ENCODE data around the gene IL11RA.

DNA sequence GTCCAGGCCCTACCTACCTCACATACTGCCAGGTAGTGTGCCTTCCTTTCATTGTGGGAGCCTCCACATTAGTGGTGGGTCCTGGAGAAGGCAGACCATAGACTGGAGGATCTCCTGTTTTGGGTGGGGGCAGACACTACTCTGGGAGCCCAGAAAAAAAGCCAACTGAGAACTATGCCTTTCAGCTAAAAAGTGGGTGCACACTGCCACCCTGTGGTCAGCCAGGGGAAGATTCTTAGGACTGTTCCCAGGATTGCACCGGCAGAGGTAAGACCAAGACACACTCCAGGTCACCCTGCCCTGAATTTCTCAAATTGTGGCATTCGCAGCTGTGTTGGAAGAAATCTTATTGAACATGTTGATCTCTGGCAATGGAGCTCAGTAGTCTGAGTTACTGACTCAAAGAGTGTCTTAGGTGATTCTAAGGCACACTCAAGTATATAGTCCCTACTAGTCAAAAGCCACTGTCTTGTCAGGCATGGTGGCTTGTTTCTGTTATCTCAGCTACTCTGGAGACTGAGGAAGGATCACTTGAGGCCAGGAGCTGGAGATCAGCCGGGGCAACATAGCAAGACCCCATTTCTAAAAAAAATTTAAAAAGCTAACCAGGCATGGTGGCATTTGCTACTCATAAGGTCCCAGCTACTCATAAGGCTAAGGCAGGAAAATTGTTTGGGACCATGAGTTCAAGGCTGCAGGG lies 18.0 kb upstream of the IL11RA start:
- TF ChIP-seq, protein P1, sequence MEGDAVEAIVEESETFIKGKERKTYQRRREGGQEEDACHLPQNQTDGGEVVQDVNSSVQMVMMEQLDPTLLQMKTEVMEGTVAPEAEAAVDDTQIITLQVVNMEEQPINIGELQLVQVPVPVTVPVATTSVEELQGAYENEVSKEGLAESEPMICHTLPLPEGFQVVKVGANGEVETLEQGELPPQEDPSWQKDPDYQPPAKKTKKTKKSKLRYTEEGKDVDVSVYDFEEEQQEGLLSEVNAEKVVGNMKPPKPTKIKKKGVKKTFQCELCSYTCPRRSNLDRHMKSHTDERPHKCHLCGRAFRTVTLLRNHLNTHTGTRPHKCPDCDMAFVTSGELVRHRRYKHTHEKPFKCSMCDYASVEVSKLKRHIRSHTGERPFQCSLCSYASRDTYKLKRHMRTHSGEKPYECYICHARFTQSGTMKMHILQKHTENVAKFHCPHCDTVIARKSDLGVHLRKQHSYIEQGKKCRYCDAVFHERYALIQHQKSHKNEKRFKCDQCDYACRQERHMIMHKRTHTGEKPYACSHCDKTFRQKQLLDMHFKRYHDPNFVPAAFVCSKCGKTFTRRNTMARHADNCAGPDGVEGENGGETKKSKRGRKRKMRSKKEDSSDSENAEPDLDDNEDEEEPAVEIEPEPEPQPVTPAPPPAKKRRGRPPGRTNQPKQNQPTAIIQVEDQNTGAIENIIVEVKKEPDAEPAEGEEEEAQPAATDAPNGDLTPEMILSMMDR (IDR thresholded peaks at IDR 0.05; ENCODE audit: low read length) = peak; percentile 92
- no peak for TF ChIP-seq EZH2 (IDR thresholded peaks at IDR 0.05; ENCODE audit: borderline replicate concordance, low read length)

Measured in OCI-LY1 (cell line).